Vagina (tissue), 2 donors: Measurements from ENCODE around the gene ADAM8.

Experiments
- POLR2A ChIP-seq, 2 donors: fragments of 450-650 bp; IDR thresholded peaks; one replicate each; pipeline ENCODE4 v1.6.1; 2017; ENCODE audit warnings: antibody characterized with exemption in 2 of 2, mild to moderate bottlenecking in 2 of 2, moderate library complexity in 2 of 2
- POLR2AphosphoS5 ChIP-seq, 2 donors: sonication (generic); formaldehyde crosslinking; IDR thresholded peaks; one replicate each; pipeline ENCODE4 v1.9.0; 2017; ENCODE audit warnings: antibody characterized with exemption in 2 of 2, mild to moderate bottlenecking in 2 of 2, low read depth in 1 of 2; ENCODE audit not compliant: insufficient read depth in 1 of 2
- TF ChIP-seq, protein P1 (sequence below), 3 experiments: fragments of 450-650 bp in 2 of 3; fragments of 200-600 bp in 1 of 3; sonication (generic) in 1 of 3; IDR thresholded peaks; one replicate each; pipeline ENCODE4 v1.5.1; 2017 to 2019; ENCODE audit warnings: antibody characterized with exemption in 3 of 3, mild to moderate bottlenecking in 2 of 3, moderate library complexity in 2 of 3

DNA sequence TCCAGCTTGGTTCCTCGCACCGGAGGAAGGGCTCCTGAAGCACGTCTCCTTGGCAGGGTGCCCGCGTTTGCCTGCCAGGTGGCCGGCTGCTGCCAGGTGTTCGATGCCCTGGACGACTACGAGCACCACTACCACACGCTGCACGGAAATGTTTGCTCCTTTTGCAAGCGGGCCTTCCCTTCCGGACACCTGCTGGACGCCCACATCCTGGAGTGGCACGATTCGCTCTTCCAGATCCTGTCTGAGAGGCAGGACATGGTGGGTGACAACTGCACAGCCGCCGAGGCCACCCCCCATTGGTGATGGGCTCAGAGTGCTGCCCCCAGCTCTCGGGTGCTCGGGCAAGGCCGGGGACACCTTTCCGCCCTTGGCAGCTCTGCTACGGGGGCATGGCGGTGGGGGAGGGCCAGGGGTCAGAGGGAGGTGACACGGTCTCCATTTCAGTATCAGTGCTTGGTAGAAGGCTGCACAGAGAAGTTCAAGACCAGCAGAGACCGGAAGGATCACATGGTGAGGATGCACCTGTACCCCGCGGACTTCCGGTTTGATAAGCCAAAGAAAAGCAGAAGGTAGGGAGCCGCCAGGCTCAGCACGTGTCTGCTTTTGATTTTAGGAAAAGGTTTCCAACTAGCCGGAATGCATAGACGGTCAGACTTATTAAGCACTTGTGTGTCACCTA is 33.2 kb upstream of the ADAM8 start:
- no peak for TF ChIP-seq POLR2A (IDR thresholded peaks at IDR 0.05)
- TF ChIP-seq, protein P1, sequence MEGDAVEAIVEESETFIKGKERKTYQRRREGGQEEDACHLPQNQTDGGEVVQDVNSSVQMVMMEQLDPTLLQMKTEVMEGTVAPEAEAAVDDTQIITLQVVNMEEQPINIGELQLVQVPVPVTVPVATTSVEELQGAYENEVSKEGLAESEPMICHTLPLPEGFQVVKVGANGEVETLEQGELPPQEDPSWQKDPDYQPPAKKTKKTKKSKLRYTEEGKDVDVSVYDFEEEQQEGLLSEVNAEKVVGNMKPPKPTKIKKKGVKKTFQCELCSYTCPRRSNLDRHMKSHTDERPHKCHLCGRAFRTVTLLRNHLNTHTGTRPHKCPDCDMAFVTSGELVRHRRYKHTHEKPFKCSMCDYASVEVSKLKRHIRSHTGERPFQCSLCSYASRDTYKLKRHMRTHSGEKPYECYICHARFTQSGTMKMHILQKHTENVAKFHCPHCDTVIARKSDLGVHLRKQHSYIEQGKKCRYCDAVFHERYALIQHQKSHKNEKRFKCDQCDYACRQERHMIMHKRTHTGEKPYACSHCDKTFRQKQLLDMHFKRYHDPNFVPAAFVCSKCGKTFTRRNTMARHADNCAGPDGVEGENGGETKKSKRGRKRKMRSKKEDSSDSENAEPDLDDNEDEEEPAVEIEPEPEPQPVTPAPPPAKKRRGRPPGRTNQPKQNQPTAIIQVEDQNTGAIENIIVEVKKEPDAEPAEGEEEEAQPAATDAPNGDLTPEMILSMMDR (IDR thresholded peaks at IDR 0.05), result no peak
- no peak for TF ChIP-seq POLR2AphosphoS5 (IDR thresholded peaks at IDR 0.05; ENCODE audit: insufficient read depth in 1 of 2, low read depth in 1 of 2)
